ENCODE results near the gene ADAP1. TPM values are rescaled to one million over a fixed set of nuclear protein-coding genes. Genes with fewer than 3 reads are reported as not detected.

Gene ADAP1
- total RNA-seq, 2 experiments from 2014 or later: 34.6 to 40.9 TPM

GRCh38 chr7:977326-978048 is 23.0 kb upstream of the ADAP1 start:
- Mint-ChIP-seq H3K36me3 (ENCODE audit: low read depth) (peaks cover 13% of the 10 kb centered on the region), H3K27ac (no peak overlapping the region), H3K9me3 (no peaks in the 10 kb centered on the region), H3K4me1 (ENCODE audit: low read depth) (peaks cover 12% of the 10 kb centered on the region), H3K27me3 (no peaks in the 10 kb centered on the region), H3K4me3 (no peak overlapping the region)
- DNase-seq (no peak), ATAC-seq (no peak)
- intact Hi-C loops (cut with micrococcal nuclease): no loop called here
- no peak for TF ChIP-seq CTCF (IDR thresholded peaks at IDR 0.05)
- ChIA-PET CTCF (interaction anchor here (1.0 to 7.5 kb wide), 4 partner anchors 16 to 200 kb away, joined by 3 to 67 read pairs (median 4); no protein-coding TSS in a partner anchor), POLR2A (no interaction called here)

- H3K36me3 Mint-ChIP-seq (ENCODE audit: low read depth): peaks cover 18% of the 10 kb centered on the region
- ChIA-PET CTCF (interaction anchor here (7.5 kb wide), 1 partner anchor 17 kb away, joined by 67 read pairs; no protein-coding TSS in a partner anchor), POLR2A (interaction anchor here (2.4 kb wide), 1 partner anchor 16 kb away, joined by 19 read pairs; no protein-coding TSS in a partner anchor)
- H3K4me3 Mint-ChIP-seq: no peak overlapping the region
- H3K27ac Mint-ChIP-seq: no peak overlapping the region
- DNase-seq (no peak), ATAC-seq (no peak)
- no peaks in the 10 kb centered on the region for H3K9me3 Mint-ChIP-seq
- TF ChIP-seq CTCF (IDR thresholded peaks at IDR 0.05): no peak
- peaks cover 18% of the 10 kb centered on the region for H3K4me1 Mint-ChIP-seq (ENCODE audit: low read depth)
- intact Hi-C loops (cut with micrococcal nuclease): no loop called here
- H3K27me3 Mint-ChIP-seq: no peaks in the 10 kb centered on the region
Observed at GRCh38 chr7:976901-977325, 22.4 kb upstream of the ADAP1 start.

GRCh38 chr7:975702-976473 is 21.4 kb upstream of the ADAP1 start:
- Mint-ChIP-seq H3K4me1 (ENCODE audit: low read depth) (peaks cover 24% of the 10 kb centered on the region), H3K4me3 (peak overlapping the region; percentile 96), H3K27me3 (no peaks in the 10 kb centered on the region), H3K36me3 (ENCODE audit: low read depth) (peaks cover 24% of the 10 kb centered on the region), H3K9me3 (no peaks in the 10 kb centered on the region), H3K27ac (no peak overlapping the region)
- no peak for DNase-seq
- CTCF ChIA-PET: interaction anchor here (1.2 to 7.5 kb wide), 5 partner anchors 9 to 201 kb away, joined by 3 to 67 read pairs (median 6); no protein-coding TSS in a partner anchor
- TF ChIP-seq CTCF (IDR thresholded peaks at IDR 0.05): no peak
- intact Hi-C loops (cut with micrococcal nuclease): no loop called here
- ATAC-seq: no peak
- POLR2A ChIA-PET: interaction anchor here (0.8 to 2.4 kb wide), 14 partner anchors 8 to 200 kb away, joined by 3 to 19 read pairs (median 5); a partner anchor contains a TSS

- H3K4me3 Mint-ChIP-seq: peak within 1 kb of the TSS; percentile 96
- H3K27ac Mint-ChIP-seq: peak within 1 kb of the TSS; percentile 93
- no peaks in the 10 kb centered on the region for H3K9me3 Mint-ChIP-seq
- no peaks in the 10 kb centered on the region for H3K27me3 Mint-ChIP-seq
- ChIA-PET POLR2A (interaction anchor here (0.6 to 2.4 kb wide), 21 partner anchors 7 to 201 kb away, joined by 3 to 19 read pairs (median 4); partner anchors contain the start of gene GPR146), CTCF (interaction anchor here (1.2 to 7.5 kb wide), 5 partner anchors 10 to 202 kb away, joined by 3 to 67 read pairs (median 6); no protein-coding TSS in a partner anchor)
- intact Hi-C loops (cut with micrococcal nuclease): loop anchor here (5.0 kb wide), 1 partner anchor 68 kb away; no protein-coding TSS in a partner anchor
- no peak for TF ChIP-seq CTCF (IDR thresholded peaks at IDR 0.05)
- peaks cover 26% of the 10 kb centered on the region for H3K4me1 Mint-ChIP-seq (ENCODE audit: low read depth)
- peaks cover 27% of the 10 kb centered on the region for H3K36me3 Mint-ChIP-seq (ENCODE audit: low read depth)
- ATAC-seq (peak; percentile 92), DNase-seq (peak; percentile 91)
Observed at GRCh38 chr7:974820-975681, 20.6 kb upstream of the ADAP1 start, which contains the start of gene COX19. Gene COX19 (minus strand): TSS chr7:975549. CDS start chr7:975509, 40 bp downstream.

Measured in activated CD8-positive, alpha-beta T cell treated with anti-CD3 and anti-CD28 coated beads for 36 hours (primary cell).